IMR-90 (cell line): ENCODE measurements around the gene EPB41L5. TPM values are rescaled to one million over a fixed set of nuclear protein-coding genes. Genes with fewer than 3 reads are reported as not detected.

Source experiments
- ATAC-seq: fragments of 200-7000 bp; cut with Tn5 transposase; 2 replicates; pipeline ENCODE4 v1.9.1; 2020; ENCODE audit warnings: low read depth, mild to moderate bottlenecking, moderate library complexity
- BruUV-seq: library from RNA; stranded (reverse); fragments of 400-500 nt; replicated peaks from 2 replicates; lab custom pipeline; 2021; lab: Mats Ljungman, UMichigan
- CTCF ChIA-PET: fragments of 300-600 bp; formaldehyde crosslinking; extraction: SDS; loops from one replicate; lab custom pipeline; 2021; ENCODE audit warnings: antibody characterized with exemption; lab: Yijun Ruan, JAX
- POLR2A ChIA-PET: fragments of 300-600 bp; sonication (Branson Sonifier 250); formaldehyde crosslinking; loops from one replicate; lab custom pipeline; 2022; ENCODE audit warnings: antibody characterized with exemption; ENCODE audit not compliant: unreplicated experiment; lab: Charles Lee
- DNase-seq: peaks from one replicate; pipeline ENCODE4 v3.0.0; 2013
- H2AFZ ChIP-seq: replicated peaks from 2 replicates; pipeline ENCODE3; 2013; ENCODE audit warnings: low read length, mild to moderate bottlenecking; ENCODE audit not compliant: poor library complexity
- H2AK5ac ChIP-seq: 2 replicates; pipeline ENCODE4 v1.6.1; 2013; ENCODE audit warnings: low read depth, low read length, inconsistent platforms
- H2AK9ac ChIP-seq: replicated peaks from 2 replicates; pipeline ENCODE3; 2013; ENCODE audit warnings: mild to moderate bottlenecking, low read depth, low read length, moderate library complexity; ENCODE audit not compliant: poor library complexity
- H2BK120ac ChIP-seq: 2 replicates; pipeline ENCODE4 v1.6.1; 2013; ENCODE audit warnings: low read depth, low read length, inconsistent platforms
- H2BK15ac ChIP-seq: 3 replicates; pipeline ENCODE4 v1.6.1; 2013; ENCODE audit warnings: low read depth, low read length, inconsistent platforms
- H2BK20ac ChIP-seq: 2 replicates; pipeline ENCODE4 v1.6.1; 2013; ENCODE audit warnings: low read depth, mild to moderate bottlenecking, inconsistent platforms, low read length, moderate library complexity
- H2BK5ac ChIP-seq: 2 replicates; pipeline ENCODE4 v1.6.1; 2013; ENCODE audit warnings: mild to moderate bottlenecking, low read depth, low read length, inconsistent platforms; ENCODE audit not compliant: poor library complexity, severe bottlenecking
- H3K14ac ChIP-seq: replicated peaks from 2 replicates; pipeline ENCODE4 v1.6.1; 2013; ENCODE audit warnings: low read depth, low read length, inconsistent platforms
- H3K18ac ChIP-seq: 2 replicates; pipeline ENCODE4 v1.6.1; 2013; ENCODE audit warnings: low read depth, low read length, control low read depth
- H3K23ac ChIP-seq: 2 replicates; pipeline ENCODE4 v1.6.1; 2013; ENCODE audit warnings: low read depth, low read length, inconsistent platforms
- H3K27ac ChIP-seq: 2 replicates; pipeline ENCODE4 v1.5.1; 2013; ENCODE audit warnings: mild to moderate bottlenecking, control low read depth, low read length; ENCODE audit not compliant: insufficient read depth
- H3K27me3 ChIP-seq: 2 replicates; pipeline ENCODE4 v1.6.1; 2013; ENCODE audit warnings: low read length; ENCODE audit not compliant: control insufficient read depth, insufficient read depth
- H3K36me3 ChIP-seq: 2 replicates; pipeline ENCODE4 v1.6.1; 2013; ENCODE audit warnings: low read length, mixed read lengths; ENCODE audit not compliant: control insufficient read depth, insufficient read depth
- H3K4ac ChIP-seq: 2 replicates; pipeline ENCODE4 v1.6.1; 2013; ENCODE audit warnings: low read depth, low read length, inconsistent platforms
- H3K4me1 ChIP-seq: 2 replicates; pipeline ENCODE4 v1.6.1; 2013; ENCODE audit warnings: low read length, mixed read lengths; ENCODE audit not compliant: control insufficient read depth, insufficient read depth
- H3K4me2 ChIP-seq: 2 replicates; pipeline ENCODE4 v1.6.1; 2013; ENCODE audit warnings: low read depth, mild to moderate bottlenecking, control low read depth, low read length, moderate library complexity
- H3K4me3 ChIP-seq: 2 replicates; pipeline ENCODE4 v1.5.1; 2013; ENCODE audit warnings: low read depth, mild to moderate bottlenecking, control low read depth, low read length, moderate library complexity; ENCODE audit not compliant: insufficient read depth
- H3K56ac ChIP-seq: 2 replicates; pipeline ENCODE4 v1.6.1; 2013; ENCODE audit warnings: low read length, inconsistent platforms; ENCODE audit not compliant: insufficient read depth; ENCODE audit errors: extremely low read depth
- H3K79me1 ChIP-seq, 2 experiments: 2 replicates each; pipeline ENCODE4 v1.6.1; 2013; ENCODE audit warnings: low read length in 2 of 2, inconsistent platforms in 1 of 2, low read depth in 1 of 2
- H3K9ac ChIP-seq: 2 replicates; pipeline ENCODE4 v1.6.1; 2013; ENCODE audit warnings: low read depth, low read length, control low read depth
- H3K9me1 ChIP-seq: 2 replicates; pipeline ENCODE4 v1.6.1; 2013; ENCODE audit warnings: low read length, inconsistent platforms; ENCODE audit not compliant: insufficient read depth
- H3K9me3 ChIP-seq: 2 replicates; pipeline ENCODE4 v1.6.1; 2013; ENCODE audit warnings: low read length; ENCODE audit not compliant: control insufficient read depth, insufficient read depth
- H4K20me1 ChIP-seq: 2 replicates; pipeline ENCODE4 v1.6.1; 2013; ENCODE audit warnings: low read length, inconsistent platforms; ENCODE audit not compliant: insufficient read depth
- H4K5ac ChIP-seq: 2 replicates; pipeline ENCODE4 v1.6.1; 2013; ENCODE audit warnings: mild to moderate bottlenecking, low read depth, low read length, control low read depth
- H4K8ac ChIP-seq, 2 experiments: 2 replicates each; pipeline ENCODE4 v1.6.1; 2013; ENCODE audit warnings: low read depth in 2 of 2, low read length in 2 of 2, control low read depth in 1 of 2, inconsistent platforms in 1 of 2
- H4K91ac ChIP-seq: 2 replicates; pipeline ENCODE4 v1.6.1; 2013; ENCODE audit warnings: low read depth, low read length, inconsistent platforms; ENCODE audit not compliant: insufficient read depth
- CHD1 ChIP-seq: IDR thresholded peaks from 2 replicates; pipeline ENCODE4 v1.6.1; 2012; ENCODE audit warnings: low read depth, low read length, improper control_type of control experiment
- CTCF ChIP-seq: conservative IDR thresholded peaks from 2 replicates; pipeline ENCODE4 v1.5.1; 2012; ENCODE audit warnings: mild to moderate bottlenecking, low read depth, low read length, improper control_type of control experiment
- POLR2A ChIP-seq: IDR thresholded peaks from 2 replicates; pipeline ENCODE4 v1.6.1; 2012; ENCODE audit warnings: mild to moderate bottlenecking, low read depth, low read length
- WGBS, 2 experiments: methylation state at CpG; one replicate each; pipeline versions ENCODE4 v1.1.5 to v1.1.7; 2013; ENCODE audit warnings: missing lambda C conversion rate in 2 of 2; ENCODE audit not compliant: insufficient read length in 1 of 2; ENCODE audit errors: extremely low coverage in 2 of 2; 5-methylcytosine and 5-hydroxymethylcytosine counted together
- dilution Hi-C: fragments of 300-500 bp; cut with HindIII; formaldehyde crosslinking; loops from one replicate; pipeline ENCODE4 v1.14.3; 2018; ENCODE audit warnings: low sequenced_read_pairs; ENCODE audit not compliant: unreplicated experiment
- in situ Hi-C: fragments of 300-500 bp; cut with MboI; formaldehyde crosslinking; loops from 3 replicates; pipeline ENCODE4 v1.14.3; 2019; ENCODE audit warnings: low sequenced_read_pairs, inconsistent platforms, mixed read lengths
- intact Hi-C: fragments of 100-400 bp; cut with micrococcal nuclease; formaldehyde crosslinking; loops from 2 replicates; pipeline ENCODE4 v1.10.0; 2022
- polyA plus RNA-seq, 3 experiments: library from polyadenylated mRNA; depleted of rRNA; stranded (reverse); fragments of >200 nt; gene quantifications; 2 replicates each; pipeline ENCODE4 v1.2.3, GENCODE V29; 2012; ENCODE audit warnings: low replicate concordance in 1 of 3
- total RNA-seq: library from RNA; depleted of rRNA; stranded (reverse); fragments of >200 nt; gene quantifications from 2 replicates; pipeline ENCODE4 v1.2.3, GENCODE V29; 2012

Gene EPB41L5
- total and polyA plus RNA-seq, 2 of the 4 experiments (the other 2 are of a cell fraction): 5.1 to 10.6 TPM

DNA sequence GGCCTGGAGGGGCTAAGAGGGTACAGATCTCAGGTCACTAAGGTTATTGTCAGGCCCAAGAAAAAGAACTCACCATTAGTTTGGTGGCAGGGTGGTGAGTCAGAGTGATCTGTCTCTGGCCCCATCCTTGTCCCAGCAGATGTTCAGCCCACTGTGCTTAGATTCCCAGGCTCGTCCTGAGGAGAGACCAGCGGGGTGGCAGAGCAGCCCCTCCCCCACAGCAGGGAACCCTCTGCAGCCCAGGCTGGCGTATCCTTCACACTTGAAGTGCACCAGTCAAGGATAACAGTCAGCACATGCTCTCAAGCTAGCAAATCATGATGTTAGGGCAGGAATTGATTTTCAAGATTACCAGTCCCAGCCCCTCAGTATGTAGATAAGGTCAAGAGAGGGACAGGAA is 167.2 kb downstream of the EPB41L5 start:
- H3K36me3 ChIP-seq: no peaks in the 10 kb centered on the region
- POLR2A ChIA-PET: no interaction called here
- no peak overlapping the region for H3K23ac ChIP-seq
- no CpG with 5 or more reads among the region's 3 CpGs for WGBS, 2 experiments
- H3K9ac ChIP-seq: no peak overlapping the region
- H2AFZ ChIP-seq: no peak overlapping the region
- intact Hi-C loops: no loop called here
- no peak overlapping the region for H4K5ac ChIP-seq
- no peak overlapping the region for H3K56ac ChIP-seq
- BruUV-seq: no TSS peak
- peaks cover 2% of the 10 kb centered on the region; the same call in 1 of the 2 replicates for H3K4me1 ChIP-seq
- peaks cover 3% of the 10 kb centered on the region; the same call in 1 of the 2 replicates for H3K9me1 ChIP-seq
- no peaks in the 10 kb centered on the region for H3K27me3 ChIP-seq
- TF ChIP-seq CTCF (no peak), CHD1 (no peak), POLR2A (no peak)
- no peak overlapping the region for H3K4me2 ChIP-seq
- H4K8ac ChIP-seq: no peak overlapping the region
- H4K20me1 ChIP-seq: no peaks in the 10 kb centered on the region
- H2BK20ac ChIP-seq: no peak overlapping the region
- dilution Hi-C loops: no loop called here
- H3K9me3 ChIP-seq: no peaks in the 10 kb centered on the region
- no peak for ATAC-seq
- no peak overlapping the region for H3K14ac ChIP-seq
- no peak overlapping the region for H2BK15ac ChIP-seq
- in situ Hi-C loops: loop anchor here (5.0 kb wide), 1 partner anchor 483 kb away; no protein-coding TSS in a partner anchor
- H3K4me3 ChIP-seq: no peak overlapping the region
- no peak for DNase-seq
- H2AK5ac ChIP-seq: no peak overlapping the region
- peak overlapping the region; percentile 20 for H2AK9ac ChIP-seq
- no peak overlapping the region for H4K91ac ChIP-seq
- CTCF ChIA-PET: no interaction called here
- no peak overlapping the region for H3K4ac ChIP-seq
- H3K79me1 ChIP-seq: no peaks in the 10 kb centered on the region
- H2BK5ac ChIP-seq: no peak overlapping the region
- H3K27ac ChIP-seq: no peak overlapping the region
- no peak overlapping the region for H3K18ac ChIP-seq
- no peak overlapping the region for H2BK120ac ChIP-seq
